ENCODE data around the gene BTF3.

The BTF3 gene

DNA sequence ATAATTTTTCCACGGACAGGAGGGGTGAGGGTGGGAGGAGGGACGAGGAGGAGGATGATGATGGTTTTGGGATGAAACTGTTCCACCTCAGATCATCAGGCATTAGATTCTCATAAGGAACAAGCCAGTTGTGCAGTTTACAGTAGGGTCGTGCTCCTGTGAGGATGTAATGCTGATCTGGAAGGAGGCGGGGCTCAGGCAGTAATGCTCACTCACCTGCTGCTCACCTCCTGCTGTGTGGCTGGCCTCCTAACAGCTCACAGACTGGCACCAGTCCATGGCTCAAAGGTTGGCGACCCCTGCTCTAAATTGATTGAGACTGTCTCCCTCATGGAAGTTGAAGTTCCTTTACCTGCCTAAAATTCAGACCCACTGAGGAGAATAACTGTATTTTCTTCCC lies 34.0 kb downstream of the BTF3 start:
- Histone ChIP-seq H3K27me3 (replicated peaks; ENCODE audit: insufficient read depth, low read length) (no peaks in the 10 kb centered on the region), H3K27ac (ENCODE audit: low read length) (no peak overlapping the region), H3K4me3 (ENCODE audit: low read length) (no peak overlapping the region), H3K9me3 (replicated peaks; ENCODE audit: insufficient read depth, low read length) (no peaks in the 10 kb centered on the region), H2AFZ (ENCODE audit: low read length) (no peak overlapping the region), H3K9me2 (replicated peaks; ENCODE audit: insufficient read depth, low read length) (no peaks in the 10 kb centered on the region), H3K9ac (ENCODE audit: low read length) (no peak overlapping the region), H3K79me2 (ENCODE audit: low read length) (no peaks in the 10 kb centered on the region), H3F3A (ENCODE audit: insufficient read depth, low read length) (no peaks in the 10 kb centered on the region), H4K20me1 (ENCODE audit: insufficient read depth, low read length) (no peaks in the 10 kb centered on the region), H3K36me3 (replicated peaks; ENCODE audit: insufficient read depth, low read length) (no peaks in the 10 kb centered on the region), H3K4me2 (ENCODE audit: low read depth, low read length) (no peak overlapping the region), H3K4me1 (ENCODE audit: low read length) (no peaks in the 10 kb centered on the region)
- no peak for DNase-seq
- TF ChIP-seq EZH2phosphoT487 (IDR thresholded peaks at IDR 0.05; ENCODE audit: low read length) (no peak), EZH2 (optimal IDR thresholded peaks at IDR 0.05; ENCODE audit: low read depth, low read length) (no peak)
- TF ChIP-seq, protein P1, sequence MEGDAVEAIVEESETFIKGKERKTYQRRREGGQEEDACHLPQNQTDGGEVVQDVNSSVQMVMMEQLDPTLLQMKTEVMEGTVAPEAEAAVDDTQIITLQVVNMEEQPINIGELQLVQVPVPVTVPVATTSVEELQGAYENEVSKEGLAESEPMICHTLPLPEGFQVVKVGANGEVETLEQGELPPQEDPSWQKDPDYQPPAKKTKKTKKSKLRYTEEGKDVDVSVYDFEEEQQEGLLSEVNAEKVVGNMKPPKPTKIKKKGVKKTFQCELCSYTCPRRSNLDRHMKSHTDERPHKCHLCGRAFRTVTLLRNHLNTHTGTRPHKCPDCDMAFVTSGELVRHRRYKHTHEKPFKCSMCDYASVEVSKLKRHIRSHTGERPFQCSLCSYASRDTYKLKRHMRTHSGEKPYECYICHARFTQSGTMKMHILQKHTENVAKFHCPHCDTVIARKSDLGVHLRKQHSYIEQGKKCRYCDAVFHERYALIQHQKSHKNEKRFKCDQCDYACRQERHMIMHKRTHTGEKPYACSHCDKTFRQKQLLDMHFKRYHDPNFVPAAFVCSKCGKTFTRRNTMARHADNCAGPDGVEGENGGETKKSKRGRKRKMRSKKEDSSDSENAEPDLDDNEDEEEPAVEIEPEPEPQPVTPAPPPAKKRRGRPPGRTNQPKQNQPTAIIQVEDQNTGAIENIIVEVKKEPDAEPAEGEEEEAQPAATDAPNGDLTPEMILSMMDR (IDR thresholded peaks at IDR 0.05; ENCODE audit: low read length): no peak

DNA sequence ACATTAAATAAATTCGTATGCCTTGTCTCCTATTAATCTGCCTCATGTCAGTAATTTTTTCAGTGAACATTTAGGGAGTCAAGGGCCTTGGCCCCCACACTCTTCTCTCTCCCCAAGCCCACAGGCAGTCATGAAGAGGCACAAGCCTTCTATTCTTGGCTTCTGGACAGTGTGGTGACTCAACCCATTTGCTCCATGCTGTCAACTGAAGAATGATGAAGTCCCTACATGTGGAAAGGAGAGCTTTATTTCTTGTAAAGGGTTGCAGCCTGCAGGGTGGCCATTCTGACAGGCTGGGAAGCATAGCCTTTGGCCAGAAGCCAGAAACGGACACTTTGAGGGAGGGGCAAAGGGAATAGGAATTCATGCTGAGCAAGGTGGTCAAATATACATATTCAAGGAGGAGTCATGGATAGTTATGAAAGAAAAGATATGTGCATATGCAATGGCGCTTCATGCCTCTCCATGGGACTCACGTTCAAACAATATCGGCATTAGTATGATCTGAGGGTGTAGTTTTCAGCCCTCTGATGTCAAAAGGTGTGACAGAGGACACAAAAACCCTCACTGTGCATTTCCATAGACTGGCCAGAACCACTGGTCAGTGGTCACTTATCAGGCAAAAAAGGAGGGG lies 35.9 kb downstream of the BTF3 start:
- Histone ChIP-seq H4K20me1 (ENCODE audit: insufficient read depth, low read length) (no peaks in the 10 kb centered on the region), H3F3A (ENCODE audit: insufficient read depth, low read length) (no peaks in the 10 kb centered on the region), H2AFZ (ENCODE audit: low read length) (no peak overlapping the region), H3K9me2 (replicated peaks; ENCODE audit: insufficient read depth, low read length) (no peaks in the 10 kb centered on the region), H3K79me2 (ENCODE audit: low read length) (no peaks in the 10 kb centered on the region), H3K27ac (ENCODE audit: low read length) (no peak overlapping the region), H3K9ac (ENCODE audit: low read length) (no peak overlapping the region), H3K36me3 (replicated peaks; ENCODE audit: insufficient read depth, low read length) (no peaks in the 10 kb centered on the region), H3K9me3 (replicated peaks; ENCODE audit: insufficient read depth, low read length) (no peaks in the 10 kb centered on the region), H3K4me2 (ENCODE audit: low read depth, low read length) (no peak overlapping the region), H3K4me3 (ENCODE audit: low read length) (no peak overlapping the region), H3K4me1 (ENCODE audit: low read length) (no peaks in the 10 kb centered on the region), H3K27me3 (replicated peaks; ENCODE audit: insufficient read depth, low read length) (no peaks in the 10 kb centered on the region)
- TF ChIP-seq EZH2 (optimal IDR thresholded peaks at IDR 0.05; ENCODE audit: low read depth, low read length) (no peak), EZH2phosphoT487 (IDR thresholded peaks at IDR 0.05; ENCODE audit: low read length) (no peak)
- TF ChIP-seq, protein P1 (IDR thresholded peaks at IDR 0.05; ENCODE audit: low read length): no peak
- no peak for DNase-seq

DNA sequence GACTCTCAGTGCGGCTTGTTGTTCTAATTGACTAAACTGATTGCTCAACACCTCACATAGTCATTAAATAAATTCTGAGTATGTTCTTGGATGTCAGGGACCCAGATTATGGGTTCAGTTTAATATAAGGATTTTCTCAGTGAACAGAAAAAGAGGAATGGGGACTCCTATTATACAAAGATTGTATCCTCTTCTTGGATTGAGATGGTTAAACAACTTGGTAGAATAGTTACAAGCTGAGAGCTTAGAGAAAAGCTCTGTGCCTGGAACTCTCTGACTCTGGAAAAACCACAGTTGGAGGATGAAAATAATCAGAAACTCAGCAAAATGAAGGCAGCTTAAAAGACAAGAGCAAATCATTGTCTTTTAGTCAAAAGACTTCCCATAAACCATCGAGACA lies 36.7 kb downstream of the BTF3 start:
- DNase-seq: no peak
- Histone ChIP-seq H3K27me3 (replicated peaks; ENCODE audit: insufficient read depth, low read length) (no peaks in the 10 kb centered on the region), H3K9me2 (replicated peaks; ENCODE audit: insufficient read depth, low read length) (no peaks in the 10 kb centered on the region), H2AFZ (ENCODE audit: low read length) (no peak overlapping the region), H3K79me2 (ENCODE audit: low read length) (no peaks in the 10 kb centered on the region), H3K4me1 (ENCODE audit: low read length) (no peaks in the 10 kb centered on the region), H3K36me3 (replicated peaks; ENCODE audit: insufficient read depth, low read length) (no peaks in the 10 kb centered on the region), H3K27ac (ENCODE audit: low read length) (no peak overlapping the region), H3K9ac (ENCODE audit: low read length) (no peak overlapping the region), H3K4me3 (ENCODE audit: low read length) (no peak overlapping the region), H3K9me3 (replicated peaks; ENCODE audit: insufficient read depth, low read length) (no peaks in the 10 kb centered on the region), H3K4me2 (ENCODE audit: low read depth, low read length) (no peak overlapping the region), H3F3A (ENCODE audit: insufficient read depth, low read length) (no peaks in the 10 kb centered on the region), H4K20me1 (ENCODE audit: insufficient read depth, low read length) (no peaks in the 10 kb centered on the region)
- TF ChIP-seq EZH2phosphoT487 (IDR thresholded peaks at IDR 0.05; ENCODE audit: low read length): no peak
- TF ChIP-seq EZH2 (optimal IDR thresholded peaks at IDR 0.05; ENCODE audit: low read depth, low read length): no peak
- TF ChIP-seq, protein P1 (IDR thresholded peaks at IDR 0.05; ENCODE audit: low read length): no peak
